Coronary artery (tissue), 2 donors: ENCODE measurements around the gene NTN5.

Experiments used
- DNase-seq: peaks from one replicate; pipeline ENCODE4 v3.0.0-alpha.2; 2017; ENCODE audit warnings: low spot score
- H3K27ac ChIP-seq, 2 donors: fragments of 200-600 bp; sonication (generic); one replicate each; pipeline ENCODE4 v1.5.1; 2016 to 2019
- H3K4me3 ChIP-seq: fragments of 200-600 bp; sonication (generic); 2 replicates; pipeline ENCODE4 v1.5.1; 2016; ENCODE audit warnings: mild to moderate bottlenecking, moderate library complexity
- TF ChIP-seq, protein P1 (sequence below): fragments of 200-600 bp; sonication (generic); IDR thresholded peaks from one replicate; pipeline ENCODE4 v1.5.1; 2019; ENCODE audit warnings: antibody characterized with exemption

Gene NTN5

DNA sequence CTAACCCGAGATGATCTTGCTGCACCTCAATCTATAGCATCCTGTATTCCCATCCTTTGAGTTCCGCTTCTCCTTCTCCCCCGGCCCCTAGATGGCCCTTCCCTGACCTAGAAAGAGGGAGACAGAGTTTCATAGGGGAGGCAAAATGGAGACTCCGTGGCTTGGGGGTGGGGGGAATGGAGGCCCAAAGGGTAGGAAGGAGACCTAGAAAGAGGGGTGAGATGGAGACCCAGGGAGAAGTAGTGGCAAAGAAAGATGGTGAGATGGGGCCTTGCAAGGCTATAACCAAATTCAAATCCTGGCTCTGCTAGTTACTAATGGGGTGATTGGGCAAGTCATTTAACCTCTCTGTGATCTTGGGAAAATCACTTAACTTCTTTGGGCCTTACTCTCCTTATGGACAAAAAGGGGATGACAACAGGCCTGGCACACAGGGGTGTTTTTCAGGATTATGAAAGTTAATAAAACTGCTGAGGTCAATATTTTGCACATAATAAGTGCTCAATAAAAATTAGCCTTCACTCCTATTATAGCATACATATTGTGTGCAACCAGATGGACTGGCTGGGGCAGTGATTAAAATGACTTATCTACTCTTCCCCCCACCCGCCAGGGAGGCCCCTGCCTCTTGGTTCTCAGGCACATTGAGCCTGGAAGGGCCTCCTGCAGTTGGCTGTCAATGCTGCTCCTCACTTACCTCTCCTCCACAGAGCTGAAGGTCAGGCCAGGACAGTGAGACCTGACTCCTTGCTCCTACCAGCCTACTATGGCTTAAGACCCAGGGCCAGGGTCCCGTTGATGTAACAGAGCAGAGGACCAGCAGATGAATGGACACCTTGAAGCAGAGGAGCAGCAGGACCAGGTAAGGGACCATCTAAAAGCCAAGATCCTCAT, 52.9 kb downstream of the NTN5 start:
- DNase-seq, result no peak
- peak overlapping the region; percentile 91 to 95 for H3K27ac ChIP-seq

GRCh38 chr19:48618916-48619691, 53.7 kb downstream of the NTN5 start, which contains the start of the genes RPL18 and SPHK2:
Gene RPL18 (minus strand): TSS chr19:48619178. CDS start chr19:48619143, 35 bp downstream.
Gene SPHK2 (plus strand): TSS chr19:48619506. CDS start chr19:48620515, 1,009 bp downstream.
- peak; percentile 99 for DNase-seq

More for the DNA sequence above, 52.9 kb downstream of the NTN5 start:
- H3K4me3 ChIP-seq, result peak overlapping the region; percentile 92
- TF ChIP-seq, protein P1, sequence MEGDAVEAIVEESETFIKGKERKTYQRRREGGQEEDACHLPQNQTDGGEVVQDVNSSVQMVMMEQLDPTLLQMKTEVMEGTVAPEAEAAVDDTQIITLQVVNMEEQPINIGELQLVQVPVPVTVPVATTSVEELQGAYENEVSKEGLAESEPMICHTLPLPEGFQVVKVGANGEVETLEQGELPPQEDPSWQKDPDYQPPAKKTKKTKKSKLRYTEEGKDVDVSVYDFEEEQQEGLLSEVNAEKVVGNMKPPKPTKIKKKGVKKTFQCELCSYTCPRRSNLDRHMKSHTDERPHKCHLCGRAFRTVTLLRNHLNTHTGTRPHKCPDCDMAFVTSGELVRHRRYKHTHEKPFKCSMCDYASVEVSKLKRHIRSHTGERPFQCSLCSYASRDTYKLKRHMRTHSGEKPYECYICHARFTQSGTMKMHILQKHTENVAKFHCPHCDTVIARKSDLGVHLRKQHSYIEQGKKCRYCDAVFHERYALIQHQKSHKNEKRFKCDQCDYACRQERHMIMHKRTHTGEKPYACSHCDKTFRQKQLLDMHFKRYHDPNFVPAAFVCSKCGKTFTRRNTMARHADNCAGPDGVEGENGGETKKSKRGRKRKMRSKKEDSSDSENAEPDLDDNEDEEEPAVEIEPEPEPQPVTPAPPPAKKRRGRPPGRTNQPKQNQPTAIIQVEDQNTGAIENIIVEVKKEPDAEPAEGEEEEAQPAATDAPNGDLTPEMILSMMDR, result no peak

DNA sequence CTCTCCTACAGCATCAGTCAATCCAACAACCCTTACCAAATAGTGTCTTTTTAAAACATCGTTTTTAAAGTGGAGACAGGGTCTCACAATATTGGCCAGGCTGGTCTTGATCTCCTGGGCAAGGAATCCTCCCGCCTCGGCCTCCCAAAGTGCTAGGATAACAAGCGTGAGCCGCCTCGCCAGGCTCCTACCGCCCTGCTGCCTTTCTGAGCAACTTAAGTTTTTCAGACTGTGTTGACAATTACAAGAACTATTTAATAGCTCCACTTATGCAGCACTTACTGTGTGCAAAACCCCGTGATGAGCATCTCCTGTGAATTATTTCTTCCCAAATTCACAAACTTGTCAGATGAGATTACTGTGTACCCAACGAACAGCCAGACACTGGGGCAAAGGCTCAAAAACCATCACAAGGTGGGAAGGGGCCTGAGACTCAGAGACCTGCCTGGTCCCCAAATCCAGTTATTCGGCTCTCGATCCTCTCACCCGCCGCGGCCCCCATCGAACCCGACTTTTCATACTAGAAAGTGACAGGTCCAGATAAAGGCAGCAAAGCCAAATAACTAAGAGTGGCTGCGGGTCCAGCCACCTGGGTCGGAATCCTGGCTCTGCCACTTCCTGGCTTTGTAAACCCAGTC, 54.4 kb downstream of the NTN5 start:
- Histone ChIP-seq H3K27ac (peak overlapping the region; percentile 83 to 95), H3K4me3 (peak overlapping the region; percentile 92)
- TF ChIP-seq, protein P1, result no peak
- peak; percentile 75 for DNase-seq

More at GRCh38 chr19:48618916-48619691, 53.7 kb downstream of the NTN5 start, which contains the start of the genes RPL18 and SPHK2:
- peak within 1 kb of the TSS; percentile 91 to 95 for H3K27ac ChIP-seq
- H3K4me3 ChIP-seq, result peak within 1 kb of the TSS; percentile 92
- TF ChIP-seq, protein P1, result no peak

DNA sequence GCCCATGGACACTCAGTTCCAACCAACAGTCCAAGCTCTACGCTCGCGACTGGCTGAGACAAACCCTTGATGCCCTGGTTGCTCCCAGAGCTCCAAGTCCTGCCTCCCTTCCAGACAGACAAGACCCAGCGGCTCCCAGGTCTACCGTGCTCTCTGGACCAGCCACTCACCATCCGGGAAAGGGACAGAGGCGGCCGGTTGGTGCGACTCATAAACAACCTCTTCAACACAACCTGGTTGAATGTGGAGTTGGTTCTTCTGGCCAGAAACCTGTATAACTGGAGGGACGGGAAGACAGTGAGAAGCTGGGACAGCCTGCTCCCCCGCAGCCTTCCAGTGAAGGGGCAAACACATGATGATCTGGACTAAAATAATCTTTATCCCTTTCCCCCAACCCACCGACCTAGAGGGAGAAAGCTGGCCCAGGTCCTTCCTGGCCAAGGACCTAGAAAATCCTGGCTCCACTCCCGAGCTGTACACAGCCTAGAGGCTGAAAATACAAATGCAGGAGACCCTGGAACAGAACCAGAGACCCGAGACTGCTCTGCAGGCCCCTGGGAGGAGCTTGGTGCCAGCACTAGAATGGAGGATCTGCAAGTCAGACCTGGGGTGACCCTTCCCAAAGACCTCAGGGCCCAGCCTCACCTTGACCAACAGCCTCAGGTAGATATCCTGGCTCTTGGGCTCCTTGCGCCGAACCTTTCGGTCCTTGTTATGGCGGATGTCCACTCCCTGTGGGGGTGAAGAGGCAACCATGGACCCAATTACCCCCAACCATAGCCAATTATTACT, 55.5 kb downstream of the NTN5 start:
- no peak for DNase-seq
- Histone ChIP-seq H3K4me3 (peak overlapping the region; percentile 92), H3K27ac (peak overlapping the region in 1 of 2 donors; percentile 83)
- TF ChIP-seq, protein P1, result no peak

DNA sequence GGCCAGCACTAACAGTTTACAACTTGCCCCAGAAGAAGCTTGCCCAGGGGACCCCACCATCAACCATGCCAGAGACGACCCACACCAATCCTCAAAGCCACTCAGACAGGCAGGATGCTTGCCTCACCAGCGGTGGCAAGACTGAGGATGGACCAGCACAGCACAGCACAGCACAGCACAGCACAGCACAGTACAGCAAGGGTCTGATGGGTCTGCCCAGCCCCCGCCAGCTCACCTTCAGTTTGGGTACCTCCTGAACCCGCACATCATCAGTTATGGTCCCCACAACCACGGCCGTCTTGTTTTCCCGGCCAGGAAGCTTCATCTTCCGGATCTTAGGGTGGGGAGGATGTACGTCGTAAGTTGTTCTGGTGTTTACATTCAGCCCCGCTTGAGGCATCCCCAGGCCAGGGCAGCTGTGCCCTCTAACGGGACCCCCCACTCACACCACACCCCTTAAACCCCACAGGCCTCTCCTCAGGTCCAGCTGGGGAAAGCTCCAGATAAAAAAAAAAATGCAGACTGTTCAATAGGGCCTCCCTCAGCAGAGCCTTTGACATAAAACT, 56.2 kb downstream of the NTN5 start:
- DNase-seq, result no peak
- H3K4me3 ChIP-seq, result no peak overlapping the region
- H3K27ac ChIP-seq, result no peak overlapping the region
- TF ChIP-seq, protein P1, result no peak

DNA sequence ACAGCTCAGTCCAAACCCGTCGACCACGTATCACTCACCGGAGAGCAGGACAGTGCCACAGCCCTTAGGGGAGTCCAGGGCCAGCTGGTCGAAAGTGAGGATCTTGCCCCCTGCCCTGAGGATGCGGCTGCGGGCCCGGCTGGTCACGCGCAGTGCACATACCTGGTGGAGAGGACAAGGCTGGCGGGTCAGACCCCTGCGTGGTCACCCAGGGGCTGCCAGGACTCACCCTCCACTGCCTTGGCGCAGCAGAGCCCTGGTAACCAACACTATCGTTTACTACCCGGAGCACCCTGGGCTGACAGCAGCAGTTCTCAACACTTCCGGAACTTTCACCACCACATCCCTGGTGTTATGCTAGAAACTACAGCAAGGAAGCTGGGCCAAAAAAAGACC, 56.8 kb downstream of the NTN5 start:
- DNase-seq, result no peak
- H3K27ac ChIP-seq, result no peak overlapping the region
- TF ChIP-seq, protein P1, result no peak

More for the DNA sequence above, 56.8 kb downstream of the NTN5 start:
- no peak overlapping the region for H3K4me3 ChIP-seq
